HEK293 (cell line): Measurements from ENCODE around the gene DENND1C.

Source experiments
- IKZF3 ChIP-seq: fragments of 450-650 bp; IDR thresholded peaks from 2 replicates; pipeline ENCODE4 v1.5.0; 2018; ENCODE audit warnings: missing biosample characterization, mild to moderate bottlenecking, missing genetic modification characterization, moderate library complexity
- KLF16 ChIP-seq: fragments of 450-650 bp; formaldehyde crosslinking; IDR thresholded peaks from 2 replicates; pipeline ENCODE4 v1.5.1; 2017; ENCODE audit warnings: missing biosample characterization, missing genetic modification characterization
- KLF8 ChIP-seq: fragments of 450-650 bp; formaldehyde crosslinking; IDR thresholded peaks from 2 replicates; pipeline ENCODE4 v1.5.1; 2016; ENCODE audit warnings: missing biosample characterization, missing genetic modification characterization
- PRDM1 ChIP-seq: fragments of 450-650 bp; formaldehyde crosslinking; IDR thresholded peaks from 2 replicates; pipeline ENCODE4; 2016; ENCODE audit warnings: missing biosample characterization, missing genetic modification characterization
- SP7 ChIP-seq: fragments of 450-650 bp; formaldehyde crosslinking; IDR thresholded peaks from 2 replicates; pipeline ENCODE4 v1.5.1; 2016; ENCODE audit warnings: missing biosample characterization, missing genetic modification characterization
- ZBTB17 ChIP-seq: fragments of 450-650 bp; formaldehyde crosslinking; IDR thresholded peaks from 2 replicates; pipeline ENCODE4 v1.5.1; 2016; ENCODE audit warnings: missing biosample characterization, missing genetic modification characterization
- ZBTB20 ChIP-seq: fragments of 450-650 bp; formaldehyde crosslinking; IDR thresholded peaks from 2 replicates; pipeline ENCODE4 v1.5.1; 2016; ENCODE audit warnings: missing biosample characterization, missing genetic modification characterization
- ZBTB8A ChIP-seq: fragments of 450-650 bp; formaldehyde crosslinking; IDR thresholded peaks from 2 replicates; pipeline ENCODE4 v1.5.1; 2016; ENCODE audit warnings: missing biosample characterization, missing genetic modification characterization
- ZFP69B ChIP-seq: fragments of 450-650 bp; formaldehyde crosslinking; IDR thresholded peaks from 2 replicates; pipeline ENCODE4 v1.5.1; 2016; ENCODE audit warnings: missing biosample characterization, missing genetic modification characterization
- ZNF2 ChIP-seq: fragments of 450-650 bp; formaldehyde crosslinking; IDR thresholded peaks from 2 replicates; pipeline ENCODE4 v1.5.1; 2016; ENCODE audit warnings: missing biosample characterization, missing genetic modification characterization
- ZNF274 ChIP-seq, 2 experiments: fragments of 200-500 bp in 1 of 2; fragments of 450-650 bp in 1 of 2; sonication (Bioruptor generic) in 1 of 2; formaldehyde crosslinking in 1 of 2; IDR thresholded peaks; 2 replicates each; pipeline versions ENCODE4 v1.5.1 to v1.6.1; 2014 to 2016; ENCODE audit warnings: borderline replicate concordance in 1 of 2, inconsistent platforms in 1 of 2, low read length in 1 of 2, missing biosample characterization in 1 of 2, missing genetic modification characterization in 1 of 2
- ZNF292 ChIP-seq: fragments of 450-650 bp; formaldehyde crosslinking; IDR thresholded peaks from 2 replicates; pipeline ENCODE4 v1.5.1; 2016; ENCODE audit warnings: low read depth, missing biosample characterization, missing genetic modification characterization, borderline replicate concordance
- ZNF335 ChIP-seq: fragments of 450-650 bp; formaldehyde crosslinking; conservative IDR thresholded peaks from 2 replicates; pipeline ENCODE4 v1.5.1; 2016; ENCODE audit warnings: missing biosample characterization, missing genetic modification characterization
- ZNF37A ChIP-seq: fragments of 450-650 bp; IDR thresholded peaks from 2 replicates; pipeline ENCODE4 v1.5.1; 2018; ENCODE audit warnings: missing biosample characterization, missing genetic modification characterization
- ZNF394 ChIP-seq: fragments of 450-650 bp; formaldehyde crosslinking; IDR thresholded peaks from 2 replicates; pipeline ENCODE4 v1.5.1; 2016; ENCODE audit warnings: missing biosample characterization, missing genetic modification characterization, mild to moderate bottlenecking, moderate library complexity, borderline replicate concordance
- ZNF48 ChIP-seq: fragments of 450-650 bp; formaldehyde crosslinking; IDR thresholded peaks from 2 replicates; pipeline ENCODE4 v1.5.1; 2016; ENCODE audit warnings: missing biosample characterization, missing genetic modification characterization
- ZNF510 ChIP-seq: fragments of 450-650 bp; formaldehyde crosslinking; IDR thresholded peaks from 2 replicates; pipeline ENCODE4 v1.5.1; 2018; ENCODE audit warnings: mild to moderate bottlenecking, missing genetic modification characterization, missing biosample characterization; ENCODE audit not compliant: insufficient replicate concordance
- ZNF629 ChIP-seq: fragments of 450-650 bp; formaldehyde crosslinking; IDR thresholded peaks from 2 replicates; pipeline ENCODE4 v1.5.1; 2017; ENCODE audit warnings: missing biosample characterization, missing genetic modification characterization
- ZNF843 ChIP-seq: fragments of 450-650 bp; formaldehyde crosslinking; IDR thresholded peaks from 2 replicates; pipeline ENCODE4 v1.5.1; 2016; ENCODE audit warnings: missing biosample characterization, missing genetic modification characterization
- ZXDB ChIP-seq: fragments of 450-650 bp; formaldehyde crosslinking; IDR thresholded peaks from 2 replicates; pipeline ENCODE4 v1.5.1; 2016; ENCODE audit warnings: missing biosample characterization, missing genetic modification characterization
- TF ChIP-seq, protein P1 (sequence below): fragments of 450-650 bp; formaldehyde crosslinking; IDR thresholded peaks from 2 replicates; pipeline ENCODE4 v1.5.1; 2016; ENCODE audit warnings: missing biosample characterization, missing genetic modification characterization
- TF ChIP-seq, protein P2 (sequence below): fragments of 450-650 bp; formaldehyde crosslinking; IDR thresholded peaks from 2 replicates; pipeline ENCODE4 v1.5.1; 2017; ENCODE audit warnings: missing biosample characterization, missing genetic modification characterization
- TF ChIP-seq, protein P3 (sequence below): fragments of 450-650 bp; formaldehyde crosslinking; conservative IDR thresholded peaks from 2 replicates; pipeline ENCODE4 v1.5.1; 2016; ENCODE audit warnings: low read depth, missing biosample characterization, missing genetic modification characterization
- TF ChIP-seq, protein P4 (sequence below): fragments of 450-650 bp; formaldehyde crosslinking; conservative IDR thresholded peaks from 2 replicates; pipeline ENCODE4 v1.5.1; 2016; ENCODE audit warnings: low read depth, missing biosample characterization, missing genetic modification characterization
- TF ChIP-seq, protein P5 (sequence below): fragments of 450-650 bp; formaldehyde crosslinking; optimal IDR thresholded peaks from 2 replicates; pipeline ENCODE3; 2016; ENCODE audit warnings: missing biosample characterization, mild to moderate bottlenecking, missing genetic modification characterization

The DENND1C gene

DNA sequence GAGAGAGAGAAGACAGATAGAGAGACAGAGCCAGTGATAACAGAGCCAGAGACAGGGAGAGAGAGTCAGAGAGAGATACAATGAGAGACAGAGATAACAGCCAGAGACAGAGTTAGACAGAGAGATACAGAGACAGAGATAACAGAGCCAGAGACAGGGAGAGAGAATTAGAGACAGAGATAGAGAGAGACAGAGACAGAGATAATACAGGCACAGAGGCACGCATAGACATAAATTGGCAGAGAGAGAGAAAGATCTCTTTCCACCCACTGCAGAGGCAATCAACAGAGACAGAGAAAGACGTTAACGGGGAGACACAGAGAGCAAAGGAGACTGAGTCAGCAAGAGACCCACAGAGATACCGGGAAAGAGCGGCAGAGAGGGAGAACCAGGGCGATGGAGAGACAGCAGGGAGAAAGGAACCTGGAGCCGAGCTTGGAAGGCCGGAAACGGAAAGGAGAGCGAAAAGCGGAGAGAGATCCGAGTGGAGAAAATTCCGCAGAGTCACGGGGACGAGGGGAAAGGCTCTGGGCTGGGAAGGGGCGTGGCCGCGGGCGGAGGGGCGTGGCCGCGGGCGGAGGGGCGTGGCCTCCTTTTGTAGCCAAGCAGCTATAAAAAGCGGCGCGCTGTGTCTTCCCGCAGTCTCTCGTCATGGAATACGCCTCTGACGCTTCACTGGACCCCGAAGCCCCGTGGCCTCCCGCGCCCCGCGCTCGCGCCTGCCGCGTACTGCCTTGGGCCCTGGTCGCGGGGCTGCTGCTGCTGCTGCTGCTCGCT is 49.0 kb upstream of the DENND1C start, which contains the start of gene TNFSF9 (continued):
- TF ChIP-seq, protein P1, sequence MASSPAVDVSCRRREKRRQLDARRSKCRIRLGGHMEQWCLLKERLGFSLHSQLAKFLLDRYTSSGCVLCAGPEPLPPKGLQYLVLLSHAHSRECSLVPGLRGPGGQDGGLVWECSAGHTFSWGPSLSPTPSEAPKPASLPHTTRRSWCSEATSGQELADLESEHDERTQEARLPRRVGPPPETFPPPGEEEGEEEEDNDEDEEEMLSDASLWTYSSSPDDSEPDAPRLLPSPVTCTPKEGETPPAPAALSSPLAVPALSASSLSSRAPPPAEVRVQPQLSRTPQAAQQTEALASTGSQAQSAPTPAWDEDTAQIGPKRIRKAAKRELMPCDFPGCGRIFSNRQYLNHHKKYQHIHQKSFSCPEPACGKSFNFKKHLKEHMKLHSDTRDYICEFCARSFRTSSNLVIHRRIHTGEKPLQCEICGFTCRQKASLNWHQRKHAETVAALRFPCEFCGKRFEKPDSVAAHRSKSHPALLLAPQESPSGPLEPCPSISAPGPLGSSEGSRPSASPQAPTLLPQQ (tag by site-specific recombination), result peak; percentile 70
- TF ChIP-seq ZNF48 (tag by site-specific recombination), result peak; percentile 97
- TF ChIP-seq ZNF394, result peak; percentile 9; the same call in 1 of the 2 replicates
- peak; percentile 48 for TF ChIP-seq ZFP69B
- TF ChIP-seq, protein P2, sequence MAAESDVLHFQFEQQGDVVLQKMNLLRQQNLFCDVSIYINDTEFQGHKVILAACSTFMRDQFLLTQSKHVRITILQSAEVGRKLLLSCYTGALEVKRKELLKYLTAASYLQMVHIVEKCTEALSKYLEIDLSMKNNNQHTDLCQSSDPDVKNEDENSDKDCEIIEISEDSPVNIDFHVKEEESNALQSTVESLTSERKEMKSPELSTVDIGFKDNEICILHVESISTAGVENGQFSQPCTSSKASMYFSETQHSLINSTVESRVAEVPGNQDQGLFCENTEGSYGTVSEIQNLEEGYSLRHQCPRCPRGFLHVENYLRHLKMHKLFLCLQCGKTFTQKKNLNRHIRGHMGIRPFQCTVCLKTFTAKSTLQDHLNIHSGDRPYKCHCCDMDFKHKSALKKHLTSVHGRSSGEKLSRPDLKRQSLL (tag by site-specific recombination), result peak; percentile 99
- peak; percentile 78 for TF ChIP-seq ZNF335 (tag by site-specific recombination)
- TF ChIP-seq SP7 (tag by site-specific recombination), result peak; percentile 83
- TF ChIP-seq, protein P3, sequence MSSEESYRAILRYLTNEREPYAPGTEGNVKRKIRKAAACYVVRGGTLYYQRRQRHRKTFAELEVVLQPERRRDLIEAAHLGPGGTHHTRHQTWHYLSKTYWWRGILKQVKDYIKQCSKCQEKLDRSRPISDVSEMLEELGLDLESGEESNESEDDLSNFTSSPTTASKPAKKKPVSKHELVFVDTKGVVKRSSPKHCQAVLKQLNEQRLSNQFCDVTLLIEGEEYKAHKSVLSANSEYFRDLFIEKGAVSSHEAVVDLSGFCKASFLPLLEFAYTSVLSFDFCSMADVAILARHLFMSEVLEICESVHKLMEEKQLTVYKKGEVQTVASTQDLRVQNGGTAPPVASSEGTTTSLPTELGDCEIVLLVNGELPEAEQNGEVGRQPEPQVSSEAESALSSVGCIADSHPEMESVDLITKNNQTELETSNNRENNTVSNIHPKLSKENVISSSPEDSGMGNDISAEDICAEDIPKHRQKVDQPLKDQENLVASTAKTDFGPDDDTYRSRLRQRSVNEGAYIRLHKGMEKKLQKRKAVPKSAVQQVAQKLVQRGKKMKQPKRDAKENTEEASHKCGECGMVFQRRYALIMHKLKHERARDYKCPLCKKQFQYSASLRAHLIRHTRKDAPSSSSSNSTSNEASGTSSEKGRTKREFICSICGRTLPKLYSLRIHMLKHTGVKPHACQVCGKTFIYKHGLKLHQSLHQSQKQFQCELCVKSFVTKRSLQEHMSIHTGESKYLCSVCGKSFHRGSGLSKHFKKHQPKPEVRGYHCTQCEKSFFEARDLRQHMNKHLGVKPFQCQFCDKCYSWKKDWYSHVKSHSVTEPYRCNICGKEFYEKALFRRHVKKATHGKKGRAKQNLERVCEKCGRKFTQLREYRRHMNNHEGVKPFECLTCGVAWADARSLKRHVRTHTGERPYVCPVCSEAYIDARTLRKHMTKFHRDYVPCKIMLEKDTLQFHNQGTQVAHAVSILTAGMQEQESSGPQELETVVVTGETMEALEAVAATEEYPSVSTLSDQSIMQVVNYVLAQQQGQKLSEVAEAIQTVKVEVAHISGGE, result peak; percentile 93
- TF ChIP-seq ZBTB8A (tag by site-specific recombination), result peak; percentile 72
- TF ChIP-seq, protein P4, sequence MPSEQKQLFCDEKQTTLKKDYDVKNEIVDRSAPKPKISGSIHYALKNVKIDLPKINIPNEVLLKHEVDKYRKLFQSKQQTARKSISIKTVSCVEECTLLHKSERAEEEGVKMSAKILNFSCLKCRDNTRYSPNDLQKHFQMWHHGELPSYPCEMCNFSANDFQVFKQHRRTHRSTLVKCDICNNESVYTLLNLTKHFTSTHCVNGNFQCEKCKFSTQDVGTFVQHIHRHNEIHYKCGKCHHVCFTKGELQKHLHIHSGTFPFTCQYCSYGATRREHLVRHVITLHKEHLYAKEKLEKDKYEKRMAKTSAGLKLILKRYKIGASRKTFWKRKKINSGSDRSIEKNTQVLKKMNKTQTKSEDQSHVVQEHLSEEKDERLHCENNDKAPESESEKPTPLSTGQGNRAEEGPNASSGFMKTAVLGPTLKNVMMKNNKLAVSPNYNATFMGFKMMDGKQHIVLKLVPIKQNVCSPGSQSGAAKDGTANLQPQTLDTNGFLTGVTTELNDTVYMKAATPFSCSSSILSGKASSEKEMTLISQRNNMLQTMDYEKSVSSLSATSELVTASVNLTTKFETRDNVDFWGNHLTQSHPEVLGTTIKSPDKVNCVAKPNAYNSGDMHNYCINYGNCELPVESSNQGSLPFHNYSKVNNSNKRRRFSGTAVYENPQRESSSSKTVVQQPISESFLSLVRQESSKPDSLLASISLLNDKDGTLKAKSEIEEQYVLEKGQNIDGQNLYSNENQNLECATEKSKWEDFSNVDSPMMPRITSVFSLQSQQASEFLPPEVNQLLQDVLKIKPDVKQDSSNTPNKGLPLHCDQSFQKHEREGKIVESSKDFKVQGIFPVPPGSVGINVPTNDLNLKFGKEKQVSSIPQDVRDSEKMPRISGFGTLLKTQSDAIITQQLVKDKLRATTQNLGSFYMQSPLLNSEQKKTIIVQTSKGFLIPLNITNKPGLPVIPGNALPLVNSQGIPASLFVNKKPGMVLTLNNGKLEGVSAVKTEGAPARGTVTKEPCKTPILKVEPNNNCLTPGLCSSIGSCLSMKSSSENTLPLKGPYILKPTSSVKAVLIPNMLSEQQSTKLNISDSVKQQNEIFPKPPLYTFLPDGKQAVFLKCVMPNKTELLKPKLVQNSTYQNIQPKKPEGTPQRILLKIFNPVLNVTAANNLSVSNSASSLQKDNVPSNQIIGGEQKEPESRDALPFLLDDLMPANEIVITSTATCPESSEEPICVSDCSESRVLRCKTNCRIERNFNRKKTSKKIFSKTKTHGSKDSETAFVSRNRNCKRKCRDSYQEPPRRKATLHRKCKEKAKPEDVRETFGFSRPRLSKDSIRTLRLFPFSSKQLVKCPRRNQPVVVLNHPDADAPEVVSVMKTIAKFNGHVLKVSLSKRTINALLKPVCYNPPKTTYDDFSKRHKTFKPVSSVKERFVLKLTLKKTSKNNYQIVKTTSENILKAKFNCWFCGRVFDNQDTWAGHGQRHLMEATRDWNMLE (tag by site-specific recombination), result peak; percentile 70
- TF ChIP-seq ZBTB20, result peak; percentile 57; the same call in 1 of the 2 replicates
- TF ChIP-seq, protein P5, sequence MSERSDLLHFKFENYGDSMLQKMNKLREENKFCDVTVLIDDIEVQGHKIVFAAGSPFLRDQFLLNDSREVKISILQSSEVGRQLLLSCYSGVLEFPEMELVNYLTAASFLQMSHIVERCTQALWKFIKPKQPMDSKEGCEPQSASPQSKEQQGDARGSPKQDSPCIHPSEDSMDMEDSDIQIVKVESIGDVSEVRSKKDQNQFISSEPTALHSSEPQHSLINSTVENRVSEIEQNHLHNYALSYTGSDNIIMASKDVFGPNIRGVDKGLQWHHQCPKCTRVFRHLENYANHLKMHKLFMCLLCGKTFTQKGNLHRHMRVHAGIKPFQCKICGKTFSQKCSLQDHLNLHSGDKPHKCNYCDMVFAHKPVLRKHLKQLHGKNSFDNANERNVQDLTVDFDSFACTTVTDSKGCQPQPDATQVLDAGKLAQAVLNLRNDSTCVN (tag by site-specific recombination), result peak; percentile 89
- TF ChIP-seq ZNF2 (tag by site-specific recombination), result peak; percentile 88
- TF ChIP-seq PRDM1, result peak; percentile 99
- TF ChIP-seq KLF8 (tag by site-specific recombination), result peak; percentile 100
- TF ChIP-seq IKZF3, result peak; percentile 70
- TF ChIP-seq ZNF292, result no peak
- TF ChIP-seq ZNF37A (tag by site-specific recombination), result no peak
- TF ChIP-seq ZNF629 (tag by site-specific recombination), result peak; percentile 88
- TF ChIP-seq KLF16 (tag by site-specific recombination), result peak; percentile 79; the same call in 1 of the 2 replicates
- peak; percentile 95 for TF ChIP-seq ZBTB17 (tag by site-specific recombination)
- TF ChIP-seq ZNF843 (tag by site-specific recombination), result peak; percentile 26; the same call in 1 of the 2 replicates
- peak; percentile 54 for TF ChIP-seq ZXDB (tag by site-specific recombination)
- TF ChIP-seq ZNF510 (tag by site-specific recombination), result no peak
- TF ChIP-seq ZNF274 (IDR thresholded peaks at IDR 0.05; ENCODE audit: low read length), result no peak
- peak; percentile 35; the same call in 1 of the 2 replicates for TF ChIP-seq ZNF274 (tag by site-specific recombination; IDR thresholded peaks at IDR 0.05; ENCODE audit: borderline replicate concordance)
